DOHH2 (cell line): ENCODE data around the gene CD3G.

Source experiments
- EZH2phosphoT487 ChIP-seq: fragments of 200-600 bp; sonication (generic); IDR thresholded peaks from 2 replicates; pipeline ENCODE4 v1.6.1; 2017; ENCODE audit warnings: borderline replicate concordance, mild to moderate bottlenecking, antibody characterized with exemption, low read length, moderate library complexity, mixed read lengths
- TF ChIP-seq, protein P1 (sequence below): fragments of 200-600 bp; sonication (generic); IDR thresholded peaks from one replicate; pipeline ENCODE4 v1.5.1; 2014; ENCODE audit warnings: antibody characterized with exemption, mild to moderate bottlenecking, low read depth, low read length; ENCODE audit not compliant: poor library complexity, severe bottlenecking

DNA sequence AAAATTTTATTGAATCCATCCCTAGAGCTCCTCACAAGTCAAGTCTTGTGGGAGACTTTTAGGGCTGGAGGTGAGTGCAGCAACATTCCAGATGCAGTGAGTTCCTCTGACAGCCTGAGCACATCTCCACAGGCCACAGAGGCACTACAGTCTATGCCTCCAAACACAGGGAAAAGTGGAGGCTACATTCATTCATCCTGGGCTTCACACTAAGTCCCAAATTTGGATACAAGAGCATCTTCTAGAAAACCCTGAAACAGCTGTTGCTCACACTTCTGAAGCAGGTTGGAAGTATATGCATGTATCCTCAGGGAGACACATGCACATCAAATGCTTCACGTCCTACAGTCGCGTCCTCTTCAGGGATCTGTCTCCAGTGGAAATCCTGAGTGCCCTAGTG lies 2.9 kb upstream of the CD3G start:
- TF ChIP-seq, protein P1, sequence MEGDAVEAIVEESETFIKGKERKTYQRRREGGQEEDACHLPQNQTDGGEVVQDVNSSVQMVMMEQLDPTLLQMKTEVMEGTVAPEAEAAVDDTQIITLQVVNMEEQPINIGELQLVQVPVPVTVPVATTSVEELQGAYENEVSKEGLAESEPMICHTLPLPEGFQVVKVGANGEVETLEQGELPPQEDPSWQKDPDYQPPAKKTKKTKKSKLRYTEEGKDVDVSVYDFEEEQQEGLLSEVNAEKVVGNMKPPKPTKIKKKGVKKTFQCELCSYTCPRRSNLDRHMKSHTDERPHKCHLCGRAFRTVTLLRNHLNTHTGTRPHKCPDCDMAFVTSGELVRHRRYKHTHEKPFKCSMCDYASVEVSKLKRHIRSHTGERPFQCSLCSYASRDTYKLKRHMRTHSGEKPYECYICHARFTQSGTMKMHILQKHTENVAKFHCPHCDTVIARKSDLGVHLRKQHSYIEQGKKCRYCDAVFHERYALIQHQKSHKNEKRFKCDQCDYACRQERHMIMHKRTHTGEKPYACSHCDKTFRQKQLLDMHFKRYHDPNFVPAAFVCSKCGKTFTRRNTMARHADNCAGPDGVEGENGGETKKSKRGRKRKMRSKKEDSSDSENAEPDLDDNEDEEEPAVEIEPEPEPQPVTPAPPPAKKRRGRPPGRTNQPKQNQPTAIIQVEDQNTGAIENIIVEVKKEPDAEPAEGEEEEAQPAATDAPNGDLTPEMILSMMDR, result no peak
- TF ChIP-seq EZH2phosphoT487, result no peak
